Head of caudate nucleus (tissue), 42 donors: ENCODE data around the gene VWC2.

ENCODE experiments used
- DNase-seq, 42 donors: peaks; one replicate each; pipeline versions ENCODE4 v3.0.0 to v3.0.0-alpha.2; 2020 to 2021; ENCODE audit warnings: mixed read lengths in 7 of 42
- intact Hi-C: fragments of 100-400 bp; cut with DNase I; formaldehyde crosslinking; loops from one replicate; pipeline ENCODE4 v1.15.0; 2022

The VWC2 gene

DNA sequence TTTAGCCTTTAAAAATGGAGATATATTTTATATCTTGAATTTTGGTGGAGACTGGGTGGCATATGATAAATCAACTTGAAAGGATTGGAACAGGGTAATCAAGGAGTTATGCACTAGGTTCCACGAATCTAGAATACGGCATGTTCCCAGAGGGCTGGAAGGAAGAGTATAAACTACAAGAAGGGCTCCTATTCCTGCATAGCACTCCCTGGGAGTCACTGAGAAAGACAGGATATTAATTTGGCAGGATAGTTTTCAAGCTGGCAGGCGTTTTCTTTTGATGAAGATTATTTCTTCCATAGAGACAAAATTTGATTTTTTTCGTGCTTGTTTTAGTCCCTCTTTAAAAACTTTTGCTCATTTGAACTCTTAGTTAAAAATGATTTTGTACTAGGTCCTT lies 119.7 kb downstream of the VWC2 start:
- intact Hi-C loops: no loop called here
- DNase-seq: no peak

DNA sequence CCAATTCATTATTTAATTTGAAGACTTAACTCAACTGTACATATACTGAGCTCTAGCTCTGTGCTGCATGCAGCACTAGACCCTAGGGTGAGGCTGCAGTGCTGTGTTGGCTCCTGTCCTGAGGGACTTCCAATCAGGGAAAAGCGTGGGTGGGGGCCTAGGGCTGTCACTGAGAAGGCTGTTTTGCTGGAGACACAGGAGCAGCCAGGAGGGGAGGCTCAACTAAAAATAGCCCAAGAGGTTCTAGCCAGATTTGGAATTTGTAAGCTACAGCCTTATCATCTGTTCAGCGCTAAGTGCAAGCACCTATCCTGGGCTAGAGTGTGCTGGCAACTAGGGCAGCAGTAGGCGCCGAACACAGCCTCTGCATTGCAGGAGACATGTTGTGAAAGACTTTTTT lies 121.1 kb downstream of the VWC2 start:
- DNase-seq: no peak

GRCh38 chr7:49911909-49912308 lies 138.5 kb downstream of the VWC2 start:
- no peak for DNase-seq
- intact Hi-C loops: no loop called here

More for the DNA sequence above, 121.1 kb downstream of the VWC2 start:
- intact Hi-C loops: no loop called here

DNA sequence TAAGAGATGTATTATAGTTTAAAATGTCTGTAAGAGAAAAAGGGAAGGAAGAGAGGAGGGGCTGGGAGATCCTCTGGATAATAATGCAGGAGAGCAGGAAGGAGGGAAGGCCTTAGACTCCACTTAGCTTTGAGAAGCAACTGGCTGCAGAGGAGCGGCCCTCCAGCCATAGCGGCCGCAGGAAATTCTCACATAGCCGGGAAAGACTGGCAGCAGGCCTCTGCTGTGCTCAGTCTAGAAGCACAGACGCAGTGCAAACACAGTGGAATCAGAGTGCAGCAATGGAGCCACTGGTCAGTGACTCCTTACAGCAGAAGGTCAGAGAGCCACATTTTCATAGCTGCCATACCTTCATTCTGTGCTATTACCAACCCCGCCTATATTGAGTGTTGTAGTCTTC lies 153.3 kb downstream of the VWC2 start:
- DNase-seq: no peak
- intact Hi-C loops: no loop called here

DNA sequence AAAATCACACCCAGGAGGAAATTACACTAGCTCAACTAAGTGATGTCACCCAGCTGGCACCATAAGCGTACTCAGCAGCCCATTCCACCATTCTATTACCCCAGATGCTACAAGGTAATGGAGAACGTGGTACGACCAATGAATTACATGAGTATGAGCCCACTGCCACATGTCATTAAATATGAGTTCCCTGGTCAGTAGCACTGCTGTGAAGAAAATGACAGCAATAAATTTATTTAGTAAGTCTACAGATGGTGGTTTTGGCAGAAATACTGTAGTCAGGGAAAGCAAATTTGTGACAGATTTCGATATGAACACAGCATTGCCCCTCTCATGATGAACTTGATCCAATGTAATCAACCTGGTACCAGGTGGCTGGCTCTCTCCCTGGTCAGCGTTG lies 154.2 kb downstream of the VWC2 start:
- intact Hi-C loops: no loop called here
- DNase-seq: no peak

GRCh38 chr7:49928787-49929186 lies 155.3 kb downstream of the VWC2 start:
- intact Hi-C loops: no loop called here
- DNase-seq: no peak

DNA sequence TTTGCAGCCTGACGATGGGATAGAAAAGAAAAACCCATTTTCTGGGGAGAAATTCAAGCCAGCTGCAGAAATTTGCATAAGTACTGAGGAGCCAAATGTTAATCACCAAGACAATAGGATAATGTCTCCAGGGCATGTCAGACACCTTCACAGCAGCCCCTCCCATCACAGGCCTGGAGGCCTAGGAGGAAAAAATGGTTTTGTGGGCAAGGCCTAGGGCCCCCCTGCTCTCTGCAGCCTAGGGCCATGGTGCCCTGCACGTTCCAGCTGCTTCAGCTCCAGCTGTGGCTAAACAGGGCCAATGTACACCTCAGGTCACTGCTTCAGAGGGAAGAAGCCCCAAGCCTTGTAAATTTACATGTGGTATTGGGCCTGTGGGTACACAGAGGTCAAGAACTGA lies 158.2 kb downstream of the VWC2 start:
- intact Hi-C loops: no loop called here

GRCh38 chr7:49937608-49938007 lies 164.2 kb downstream of the VWC2 start:
- DNase-seq: no peak
- intact Hi-C loops: no loop called here

More for the DNA sequence above, 158.2 kb downstream of the VWC2 start:
- DNase-seq: no peak
